Coronary artery (tissue), 2 donors: ENCODE results near the gene CHRNA4.
"Not testable (repeated sequence)": the region's sequence is repeated elsewhere in the genome, so short reads cannot be mapped to it uniquely, and the experiment has no call there.

Source experiments
- DNase-seq: peaks from one replicate; pipeline ENCODE4 v3.0.0-alpha.2; 2017; ENCODE audit warnings: low spot score
- H3K27ac ChIP-seq, 2 donors: fragments of 200-600 bp; sonication (generic); one replicate each; pipeline ENCODE4 v1.5.1; 2016 to 2019
- H3K4me3 ChIP-seq: fragments of 200-600 bp; sonication (generic); 2 replicates; pipeline ENCODE4 v1.5.1; 2016; ENCODE audit warnings: mild to moderate bottlenecking, moderate library complexity
- CTCF ChIP-seq: fragments of 200-600 bp; sonication (generic); IDR thresholded peaks from one replicate; pipeline ENCODE4 v1.5.1; 2019; ENCODE audit warnings: antibody characterized with exemption

Gene CHRNA4

GRCh38 chr20:63342561-63343459 is 18.3 kb downstream of the CHRNA4 start:
- no peak for DNase-seq
- no peak overlapping the region for H3K27ac ChIP-seq
- no peak overlapping the region for H3K4me3 ChIP-seq
- TF ChIP-seq CTCF = no peak

GRCh38 chr20:63340158-63340688 is 20.9 kb downstream of the CHRNA4 start:
- DNase-seq, H3K4me3 ChIP-seq, H3K27ac ChIP-seq: not testable (repeated sequence)

GRCh38 chr20:63339154-63340094 is 21.7 kb downstream of the CHRNA4 start:
- not testable (repeated sequence) for H3K27ac ChIP-seq, DNase-seq, H3K4me3 ChIP-seq

- H3K4me3 ChIP-seq = no peak overlapping the region
- no peak for TF ChIP-seq CTCF
- no peak overlapping the region for H3K27ac ChIP-seq
- no peak for DNase-seq
Measured at GRCh38 chr20:63337786-63338420, 23.2 kb downstream of the CHRNA4 start.

GRCh38 chr20:63336232-63336752 is 24.9 kb downstream of the CHRNA4 start:
- no peak for TF ChIP-seq CTCF
- no peak for DNase-seq
- Histone ChIP-seq H3K4me3 (no peak overlapping the region), H3K27ac (no peak overlapping the region)

- no peak for TF ChIP-seq CTCF
- no peak overlapping the region for H3K4me3 ChIP-seq
- DNase-seq = no peak
- no peak overlapping the region for H3K27ac ChIP-seq
Measured at GRCh38 chr20:63335711-63336110, 25.4 kb downstream of the CHRNA4 start.

GRCh38 chr20:63335060-63335459 is 26.1 kb downstream of the CHRNA4 start:
- H3K4me3 ChIP-seq, H3K27ac ChIP-seq, DNase-seq: not testable (repeated sequence)

- H3K27ac ChIP-seq = no peak overlapping the region
- DNase-seq = no peak
- no peak overlapping the region for H3K4me3 ChIP-seq
- TF ChIP-seq CTCF = no peak
Measured at GRCh38 chr20:63334356-63334755, 26.8 kb downstream of the CHRNA4 start.
